IMR-90 (cell line): Measurements from ENCODE around the gene CDC73. TPM values are rescaled to one million over a fixed set of nuclear protein-coding genes. Genes with fewer than 3 reads are reported as not detected.
A peak's percentile ranks its signal among the peaks of the same experiment; 100 is the strongest.

ENCODE experiments used
- ATAC-seq: fragments of 200-7000 bp; cut with Tn5 transposase; 2 replicates; pipeline ENCODE4 v1.9.1; 2020; ENCODE audit warnings: low read depth, mild to moderate bottlenecking, moderate library complexity
- BruUV-seq: library from RNA; stranded (reverse); fragments of 400-500 nt; replicated peaks from 2 replicates; lab custom pipeline; 2021; lab: Mats Ljungman, UMichigan
- CTCF ChIA-PET: fragments of 300-600 bp; formaldehyde crosslinking; extraction: SDS; loops from one replicate; lab custom pipeline; 2021; ENCODE audit warnings: antibody characterized with exemption; lab: Yijun Ruan, JAX
- POLR2A ChIA-PET: fragments of 300-600 bp; sonication (Branson Sonifier 250); formaldehyde crosslinking; loops from one replicate; lab custom pipeline; 2022; ENCODE audit warnings: antibody characterized with exemption; ENCODE audit not compliant: unreplicated experiment; lab: Charles Lee
- DNase-seq: peaks from one replicate; pipeline ENCODE4 v3.0.0; 2013
- H2AFZ ChIP-seq: replicated peaks from 2 replicates; pipeline ENCODE3; 2013; ENCODE audit warnings: low read length, mild to moderate bottlenecking; ENCODE audit not compliant: poor library complexity
- H2AK5ac ChIP-seq: 2 replicates; pipeline ENCODE4 v1.6.1; 2013; ENCODE audit warnings: low read depth, low read length, inconsistent platforms
- H2AK9ac ChIP-seq: replicated peaks from 2 replicates; pipeline ENCODE3; 2013; ENCODE audit warnings: mild to moderate bottlenecking, low read depth, low read length, moderate library complexity; ENCODE audit not compliant: poor library complexity
- H2BK120ac ChIP-seq: 2 replicates; pipeline ENCODE4 v1.6.1; 2013; ENCODE audit warnings: low read depth, low read length, inconsistent platforms
- H2BK15ac ChIP-seq: 3 replicates; pipeline ENCODE4 v1.6.1; 2013; ENCODE audit warnings: low read depth, low read length, inconsistent platforms
- H2BK20ac ChIP-seq: 2 replicates; pipeline ENCODE4 v1.6.1; 2013; ENCODE audit warnings: low read depth, mild to moderate bottlenecking, inconsistent platforms, low read length, moderate library complexity
- H2BK5ac ChIP-seq: 2 replicates; pipeline ENCODE4 v1.6.1; 2013; ENCODE audit warnings: mild to moderate bottlenecking, low read depth, low read length, inconsistent platforms; ENCODE audit not compliant: poor library complexity, severe bottlenecking
- H3K14ac ChIP-seq: replicated peaks from 2 replicates; pipeline ENCODE4 v1.6.1; 2013; ENCODE audit warnings: low read depth, low read length, inconsistent platforms
- H3K18ac ChIP-seq: 2 replicates; pipeline ENCODE4 v1.6.1; 2013; ENCODE audit warnings: low read depth, low read length, control low read depth
- H3K23ac ChIP-seq: 2 replicates; pipeline ENCODE4 v1.6.1; 2013; ENCODE audit warnings: low read depth, low read length, inconsistent platforms
- H3K27ac ChIP-seq: 2 replicates; pipeline ENCODE4 v1.5.1; 2013; ENCODE audit warnings: mild to moderate bottlenecking, control low read depth, low read length; ENCODE audit not compliant: insufficient read depth
- H3K27me3 ChIP-seq: 2 replicates; pipeline ENCODE4 v1.6.1; 2013; ENCODE audit warnings: low read length; ENCODE audit not compliant: control insufficient read depth, insufficient read depth
- H3K36me3 ChIP-seq: 2 replicates; pipeline ENCODE4 v1.6.1; 2013; ENCODE audit warnings: low read length, mixed read lengths; ENCODE audit not compliant: control insufficient read depth, insufficient read depth
- H3K4ac ChIP-seq: 2 replicates; pipeline ENCODE4 v1.6.1; 2013; ENCODE audit warnings: low read depth, low read length, inconsistent platforms
- H3K4me1 ChIP-seq: 2 replicates; pipeline ENCODE4 v1.6.1; 2013; ENCODE audit warnings: low read length, mixed read lengths; ENCODE audit not compliant: control insufficient read depth, insufficient read depth
- H3K4me2 ChIP-seq: 2 replicates; pipeline ENCODE4 v1.6.1; 2013; ENCODE audit warnings: low read depth, mild to moderate bottlenecking, control low read depth, low read length, moderate library complexity
- H3K4me3 ChIP-seq: 2 replicates; pipeline ENCODE4 v1.5.1; 2013; ENCODE audit warnings: low read depth, mild to moderate bottlenecking, control low read depth, low read length, moderate library complexity; ENCODE audit not compliant: insufficient read depth
- H3K56ac ChIP-seq: 2 replicates; pipeline ENCODE4 v1.6.1; 2013; ENCODE audit warnings: low read length, inconsistent platforms; ENCODE audit not compliant: insufficient read depth; ENCODE audit errors: extremely low read depth
- H3K79me1 ChIP-seq, 2 experiments: 2 replicates each; pipeline ENCODE4 v1.6.1; 2013; ENCODE audit warnings: low read length in 2 of 2, inconsistent platforms in 1 of 2, low read depth in 1 of 2
- H3K9ac ChIP-seq: 2 replicates; pipeline ENCODE4 v1.6.1; 2013; ENCODE audit warnings: low read depth, low read length, control low read depth
- H3K9me1 ChIP-seq: 2 replicates; pipeline ENCODE4 v1.6.1; 2013; ENCODE audit warnings: low read length, inconsistent platforms; ENCODE audit not compliant: insufficient read depth
- H3K9me3 ChIP-seq: 2 replicates; pipeline ENCODE4 v1.6.1; 2013; ENCODE audit warnings: low read length; ENCODE audit not compliant: control insufficient read depth, insufficient read depth
- H4K20me1 ChIP-seq: 2 replicates; pipeline ENCODE4 v1.6.1; 2013; ENCODE audit warnings: low read length, inconsistent platforms; ENCODE audit not compliant: insufficient read depth
- H4K5ac ChIP-seq: 2 replicates; pipeline ENCODE4 v1.6.1; 2013; ENCODE audit warnings: mild to moderate bottlenecking, low read depth, low read length, control low read depth
- H4K8ac ChIP-seq, 2 experiments: 2 replicates each; pipeline ENCODE4 v1.6.1; 2013; ENCODE audit warnings: low read depth in 2 of 2, low read length in 2 of 2, control low read depth in 1 of 2, inconsistent platforms in 1 of 2
- H4K91ac ChIP-seq: 2 replicates; pipeline ENCODE4 v1.6.1; 2013; ENCODE audit warnings: low read depth, low read length, inconsistent platforms; ENCODE audit not compliant: insufficient read depth
- BHLHE40 ChIP-seq: fragments of 150-350 bp; IDR thresholded peaks from 2 replicates; pipeline ENCODE4 v1.6.1; 2016; ENCODE audit warnings: mild to moderate bottlenecking, low read depth, low read length
- CHD1 ChIP-seq: IDR thresholded peaks from 2 replicates; pipeline ENCODE4 v1.6.1; 2012; ENCODE audit warnings: low read depth, low read length, improper control_type of control experiment
- FOS ChIP-seq: fragments of 150-350 bp; IDR thresholded peaks from 2 replicates; pipeline ENCODE4 v1.6.1; 2016; ENCODE audit warnings: low read depth, low read length
- MAFK ChIP-seq: IDR thresholded peaks from 2 replicates; pipeline ENCODE4 v1.6.1; 2012; ENCODE audit warnings: low read depth, low read length, improper control_type of control experiment
- MAZ ChIP-seq: IDR thresholded peaks from 2 replicates; pipeline ENCODE4 v1.6.1; 2012; ENCODE audit warnings: low read depth, mild to moderate bottlenecking, low read length, improper control_type of control experiment, moderate library complexity, borderline replicate concordance
- MXI1 ChIP-seq: IDR thresholded peaks from 2 replicates; pipeline ENCODE4 v1.6.1; 2012; ENCODE audit warnings: low read depth, mild to moderate bottlenecking, low read length, moderate library complexity, borderline replicate concordance
- WGBS, 2 experiments: methylation state at CpG; one replicate each; pipeline versions ENCODE4 v1.1.5 to v1.1.7; 2013; ENCODE audit warnings: missing lambda C conversion rate in 2 of 2; ENCODE audit not compliant: insufficient read length in 1 of 2; ENCODE audit errors: extremely low coverage in 2 of 2; 5-methylcytosine and 5-hydroxymethylcytosine counted together
- dilution Hi-C: fragments of 300-500 bp; cut with HindIII; formaldehyde crosslinking; loops from one replicate; pipeline ENCODE4 v1.14.3; 2018; ENCODE audit warnings: low sequenced_read_pairs; ENCODE audit not compliant: unreplicated experiment
- in situ Hi-C: fragments of 300-500 bp; cut with MboI; formaldehyde crosslinking; loops from 3 replicates; pipeline ENCODE4 v1.14.3; 2019; ENCODE audit warnings: low sequenced_read_pairs, inconsistent platforms, mixed read lengths
- intact Hi-C: fragments of 100-400 bp; cut with micrococcal nuclease; formaldehyde crosslinking; loops from 2 replicates; pipeline ENCODE4 v1.10.0; 2022
- microRNA-seq, 2 experiments: library from miRNA; stranded (forward) in 1 of 2; unstranded in 1 of 2; fragments of 10-50 nt in 1 of 2; fragments of <30 nt in 1 of 2; gene quantifications in 1 of 2; microRNA quantifications in 1 of 2; one replicate each; pipeline versions ENCODE3 to v1.1.0; 2013 to 2020; ENCODE audit not compliant: insufficient read depth in 1 of 2, insufficient read length in 1 of 2, unreplicated experiment in 1 of 2
- polyA plus RNA-seq, 3 experiments: library from polyadenylated mRNA; depleted of rRNA; stranded (reverse); fragments of >200 nt; gene quantifications; 2 replicates each; pipeline ENCODE4 v1.2.3, GENCODE V29; 2012; ENCODE audit warnings: low replicate concordance in 1 of 3
- small RNA-seq, 5 experiments: library from RNA; depleted of rRNA; stranded (forward); fragments of <200 nt; gene quantifications; one replicate each; pipeline ENCODE3, GENCODE V24; 2012
- total RNA-seq: library from RNA; depleted of rRNA; stranded (reverse); fragments of >200 nt; gene quantifications from 2 replicates; pipeline ENCODE4 v1.2.3, GENCODE V29; 2012; rRNA removed

The CDC73 gene
- total and polyA plus RNA-seq, 2 of the 4 experiments (the other 2 are of a cell fraction) = 22.1 to 29.6 TPM

- TF ChIP-seq MAZ (no peak), BHLHE40 (no peak), FOS (no peak), MXI1 (no peak), MAFK (peak; percentile 62), CHD1 (no peak)
- Histone ChIP-seq H4K20me1 (no peaks in the 10 kb centered on the region), H4K5ac (no peak overlapping the region), H3K36me3 (no peaks in the 10 kb centered on the region), H2BK15ac (no peak overlapping the region), H2AK5ac (no peak overlapping the region), H2BK20ac (no peak overlapping the region), H4K8ac (no peak overlapping the region), H3K9me1 (no peaks in the 10 kb centered on the region), H4K91ac (no peak overlapping the region), H3K27ac (no peak overlapping the region), H3K9ac (no peak overlapping the region), H3K4me1 (no peaks in the 10 kb centered on the region), H3K79me1 (no peaks in the 10 kb centered on the region), H3K23ac (no peak overlapping the region), H3K27me3 (no peaks in the 10 kb centered on the region), H2AK9ac (no peak overlapping the region), H3K56ac (no peak overlapping the region), H2BK5ac (no peak overlapping the region), H3K9me3 (no peaks in the 10 kb centered on the region), H3K4ac (no peak overlapping the region), H3K18ac (no peak overlapping the region), H3K14ac (no peak overlapping the region), H3K4me2 (no peak overlapping the region), H2BK120ac (no peak overlapping the region), H3K4me3 (no peak overlapping the region), H2AFZ (no peak overlapping the region)
- ATAC-seq (no peak), DNase-seq (no peak)
- BruUV-seq = no TSS peak
- in situ Hi-C loops (no loop called here), intact Hi-C loops (no loop called here), dilution Hi-C loops (no loop called here)
- no CpG with 5 or more reads among the region's 1 CpG for WGBS, 2 experiments
- POLR2A ChIA-PET = no interaction called here
- CTCF ChIA-PET = interaction anchor here (1.1 kb wide), 1 partner anchor 12 kb away, joined by 3 read pairs; no protein-coding TSS in a partner anchor
Measured at GRCh38 chr1:193303849-193304248, 182.0 kb downstream of the CDC73 start.

Small RNAs within 50 kb of the gene (microRNA-seq; reads per million reads assigned to microRNA genes)
- 0.73 to 3.1 reads per million in 2 experiments for gene MIR1278

Small RNAs within 50 kb of the gene (small RNA-seq; reads per million reads assigned to genes)
- gene MIR1278 = 0 to 6.0 (median 0) reads per million in 5 experiments

Other genes with a start within 250 kb of the CDC73 start
- 12.9 and 25.8 TPM in 2 replicates for gene UCHL5, start 62.7 kb upstream of the CDC73 start, total RNA-seq
- gene UCHL5, start 62.7 kb upstream of the CDC73 start, polyA plus RNA-seq (2012; rRNA removed) = 15.7 and 18.4 TPM in 2 replicates
- 161 and 184 TPM in 2 replicates for gene RO60, start 62.4 kb upstream of the CDC73 start, total RNA-seq
- 9.6 and 10.9 TPM in 2 replicates for gene RO60, start 62.4 kb upstream of the CDC73 start, polyA plus RNA-seq (2012; rRNA removed)
- 2.0 and 12.8 TPM in 2 replicates for gene GLRX2, start 16.6 kb upstream of the CDC73 start, total RNA-seq
- 13.7 and 15.9 TPM in 2 replicates for gene GLRX2, start 16.6 kb upstream of the CDC73 start, polyA plus RNA-seq (2012; rRNA removed)
- 4.5 and 5.8 TPM in 2 replicates for gene B3GALT2, start 64.6 kb downstream of the CDC73 start, total RNA-seq
- 1.1 and 1.8 TPM in 2 replicates for gene B3GALT2, start 64.6 kb downstream of the CDC73 start, polyA plus RNA-seq (2012; rRNA removed)